ENCODE results near the gene AIFM1. TPM values are rescaled to one million over a fixed set of nuclear protein-coding genes. Genes with fewer than 3 reads are reported as not detected.

The AIFM1 gene
- polyA plus RNA-seq, 1 donor (not counting 4 experiments of a cell fraction or from before 2014, with no cell fraction given) = 52.5 TPM

DNA sequence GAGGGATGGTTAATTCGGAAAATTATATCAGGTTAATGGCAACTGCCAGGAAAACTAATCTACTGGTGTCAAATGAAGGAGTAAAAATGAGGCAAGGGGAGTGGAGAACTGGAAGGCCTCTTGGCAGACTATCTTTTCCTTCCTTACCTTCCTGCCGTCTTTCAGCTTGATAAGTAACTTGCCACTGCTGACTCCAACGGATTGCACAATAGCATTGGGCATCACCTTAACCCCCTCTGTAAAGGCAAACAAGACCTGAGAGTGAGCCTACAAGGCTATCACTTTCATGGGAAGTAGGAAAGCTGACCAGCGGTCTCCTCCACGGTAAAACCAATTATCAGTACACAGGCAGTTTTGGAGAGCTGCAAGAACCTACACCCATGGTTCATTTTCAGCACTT, 29.1 kb downstream of the AIFM1 start:
- Histone ChIP-seq H3K9me1 (ENCODE audit: control insufficient read depth, extremely low read depth, insufficient read depth, low read length) (no peaks in the 10 kb centered on the region), H4K20me1 (ENCODE audit: control insufficient read depth, extremely low read depth, insufficient read depth, low read length) (no peaks in the 10 kb centered on the region), H3K27me3 (ENCODE audit: control insufficient read depth, extremely low read depth, insufficient read depth, low read length) (no peaks in the 10 kb centered on the region), H3K79me2 (ENCODE audit: control insufficient read depth, insufficient read depth, low read length) (no peaks in the 10 kb centered on the region), H3K4me3 (ENCODE audit: control insufficient read depth in 2 of 3, extremely low read depth in 1 of 3, insufficient read depth in 2 of 3, low read depth in 1 of 3, low read length in 3 of 3) (no peak overlapping the region), H3K9me3 (ENCODE audit: control insufficient read depth, low read depth, low read length) (no peaks in the 10 kb centered on the region), H3K4me1 (ENCODE audit: control insufficient read depth, extremely low read depth, insufficient read depth, low read length) (no peaks in the 10 kb centered on the region), H3K4me2 (ENCODE audit: control insufficient read depth, extremely low read depth, insufficient read depth, low read depth, low read length) (no peak overlapping the region), H3K27ac (ENCODE audit: control insufficient read depth, insufficient read depth, low read length) (no peak overlapping the region), H3K9ac (ENCODE audit: control insufficient read depth, extremely low read depth, insufficient read depth, low read length) (no peak overlapping the region), H3K36me3 (ENCODE audit: control insufficient read depth in 2 of 2, extremely low read depth in 1 of 2, insufficient read depth in 2 of 2, low read length in 2 of 2) (peaks cover 0 to 5% of the 10 kb centered on the region in 2 experiments), H2AFZ (ENCODE audit: control insufficient read depth, low read length) (no peak overlapping the region)
- FAIRE-seq = no peak
- no peak for TF ChIP-seq EZH2 (IDR thresholded peaks at IDR 0.05; ENCODE audit: low read length)
- TF ChIP-seq, protein P1, sequence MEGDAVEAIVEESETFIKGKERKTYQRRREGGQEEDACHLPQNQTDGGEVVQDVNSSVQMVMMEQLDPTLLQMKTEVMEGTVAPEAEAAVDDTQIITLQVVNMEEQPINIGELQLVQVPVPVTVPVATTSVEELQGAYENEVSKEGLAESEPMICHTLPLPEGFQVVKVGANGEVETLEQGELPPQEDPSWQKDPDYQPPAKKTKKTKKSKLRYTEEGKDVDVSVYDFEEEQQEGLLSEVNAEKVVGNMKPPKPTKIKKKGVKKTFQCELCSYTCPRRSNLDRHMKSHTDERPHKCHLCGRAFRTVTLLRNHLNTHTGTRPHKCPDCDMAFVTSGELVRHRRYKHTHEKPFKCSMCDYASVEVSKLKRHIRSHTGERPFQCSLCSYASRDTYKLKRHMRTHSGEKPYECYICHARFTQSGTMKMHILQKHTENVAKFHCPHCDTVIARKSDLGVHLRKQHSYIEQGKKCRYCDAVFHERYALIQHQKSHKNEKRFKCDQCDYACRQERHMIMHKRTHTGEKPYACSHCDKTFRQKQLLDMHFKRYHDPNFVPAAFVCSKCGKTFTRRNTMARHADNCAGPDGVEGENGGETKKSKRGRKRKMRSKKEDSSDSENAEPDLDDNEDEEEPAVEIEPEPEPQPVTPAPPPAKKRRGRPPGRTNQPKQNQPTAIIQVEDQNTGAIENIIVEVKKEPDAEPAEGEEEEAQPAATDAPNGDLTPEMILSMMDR (optimal IDR thresholded peaks at IDR 0.05 in 1 of 3, IDR thresholded peaks at IDR 0.05 in 1 of 3, conservative IDR thresholded peaks at IDR 0.05 in 1 of 3; ENCODE audit: extremely low read depth in 1 of 3, insufficient read depth in 2 of 3, low read length in 3 of 3) = no peak
- dilution Hi-C loops (cut with MboI; ENCODE audit: extremely low pct_ligation_motif_present, low sequenced_read_pairs) = no loop called here
- DNase-seq (ENCODE audit: low read depth, low spot score) = no peak

DNA sequence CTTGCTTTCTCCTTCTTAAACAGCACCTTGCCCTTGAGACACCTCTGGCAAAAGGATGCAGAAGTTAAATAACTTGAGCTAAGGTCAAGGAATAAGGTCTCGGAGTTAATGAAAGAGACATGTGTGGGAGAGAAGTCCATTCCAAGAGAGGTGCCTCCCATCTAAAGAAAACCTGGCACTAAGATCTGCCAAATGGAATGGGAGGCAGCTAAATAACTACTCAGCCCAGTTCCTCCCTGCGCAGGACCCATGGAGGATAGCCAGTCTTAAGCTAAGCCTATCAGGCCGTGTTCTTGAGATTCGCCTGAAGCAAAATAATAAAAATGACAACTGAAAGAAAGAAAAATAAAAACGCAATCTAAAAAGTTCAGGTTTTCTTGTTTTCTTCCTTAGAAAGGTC, 34.7 kb downstream of the AIFM1 start:
- dilution Hi-C loops (cut with MboI; ENCODE audit: extremely low pct_ligation_motif_present, low sequenced_read_pairs) = no loop called here
- no peak for FAIRE-seq
- no peaks in the 10 kb centered on the region for H3K79me2 ChIP-seq (ENCODE audit: control insufficient read depth, insufficient read depth, low read length)

More for the DNA sequence above, 34.7 kb downstream of the AIFM1 start:
- H3K4me3 ChIP-seq (ENCODE audit: control insufficient read depth in 2 of 3, extremely low read depth in 1 of 3, insufficient read depth in 2 of 3, low read depth in 1 of 3, low read length in 3 of 3) = no peak overlapping the region
- peaks cover 0 to 2% of the 10 kb centered on the region in 2 experiments for H3K36me3 ChIP-seq (ENCODE audit: control insufficient read depth in 2 of 2, extremely low read depth in 1 of 2, insufficient read depth in 2 of 2, low read length in 2 of 2)
- H3K9me3 ChIP-seq (ENCODE audit: control insufficient read depth, low read depth, low read length) = no peaks in the 10 kb centered on the region
- no peaks in the 10 kb centered on the region for H4K20me1 ChIP-seq (ENCODE audit: control insufficient read depth, extremely low read depth, insufficient read depth, low read length)
- no peaks in the 10 kb centered on the region for H3K27me3 ChIP-seq (ENCODE audit: control insufficient read depth, extremely low read depth, insufficient read depth, low read length)
- no peak for TF ChIP-seq EZH2 (IDR thresholded peaks at IDR 0.05; ENCODE audit: low read length)
- TF ChIP-seq, protein P1 (optimal IDR thresholded peaks at IDR 0.05 in 1 of 3, IDR thresholded peaks at IDR 0.05 in 1 of 3, conservative IDR thresholded peaks at IDR 0.05 in 1 of 3; ENCODE audit: extremely low read depth in 1 of 3, insufficient read depth in 2 of 3, low read length in 3 of 3) = no peak
- no peak overlapping the region for H3K27ac ChIP-seq (ENCODE audit: control insufficient read depth, insufficient read depth, low read length)
- H3K4me1 ChIP-seq (ENCODE audit: control insufficient read depth, extremely low read depth, insufficient read depth, low read length) = peaks cover under 1% of the 10 kb centered on the region
- no peak for DNase-seq (ENCODE audit: low read depth, low spot score)
- no peak overlapping the region for H2AFZ ChIP-seq (ENCODE audit: control insufficient read depth, low read length)
- H3K4me2 ChIP-seq (ENCODE audit: control insufficient read depth, extremely low read depth, insufficient read depth, low read depth, low read length) = no peak overlapping the region
- no peak overlapping the region for H3K9ac ChIP-seq (ENCODE audit: control insufficient read depth, extremely low read depth, insufficient read depth, low read length)
- H3K9me1 ChIP-seq (ENCODE audit: control insufficient read depth, extremely low read depth, insufficient read depth, low read length) = no peaks in the 10 kb centered on the region
